CD4-positive, alpha-beta T cell (primary cell): Measurements from ENCODE around the gene FN1. TPM values are rescaled to one million over a fixed set of nuclear protein-coding genes. Genes with fewer than 3 reads are reported as not detected.

ENCODE experiments used
- ATAC-seq: fragments of 200-7000 bp; cut with Tn5 transposase; one replicate; pipeline ENCODE4 v1.10.0; 2022; ENCODE audit warnings: mild to moderate bottlenecking; ENCODE audit not compliant: poor library complexity
- CTCF ChIA-PET: fragments of 350-600 bp; sonication (Branson Sonifier 250); formaldehyde crosslinking; loops from one replicate; lab custom pipeline; 2021; ENCODE audit warnings: antibody characterized with exemption, inconsistent platforms; lab: Charles Lee
- POLR2A ChIA-PET: fragments of 350-600 bp; sonication (Branson Sonifier 250); formaldehyde crosslinking; loops from one replicate; lab custom pipeline; 2021; ENCODE audit warnings: antibody characterized with exemption, inconsistent platforms; lab: Charles Lee
- DNase-seq, 14 experiments: peaks; one replicate each; pipeline ENCODE4 v3.0.0-alpha.2; 2013 to 2020; ENCODE audit warnings: mixed read lengths in 2 of 14
- H3K27ac ChIP-seq, 2 donors: one replicate each; pipeline versions ENCODE4 v1.5.1 to v1.7.0; 2013; ENCODE audit warnings: low read length in 2 of 2, low read depth in 1 of 2, mild to moderate bottlenecking in 1 of 2
- H3K27me3 ChIP-seq, 2 experiments: 1 replicate in 1 of 2; 2 replicates in 1 of 2; pipeline versions ENCODE4 v1.6.1 to v1.7.0; 2013; ENCODE audit warnings: low read length in 2 of 2, control low read depth in 1 of 2, mild to moderate bottlenecking in 1 of 2, moderate library complexity in 1 of 2; ENCODE audit not compliant: insufficient read depth in 2 of 2, control insufficient read depth in 1 of 2
- H3K36me3 ChIP-seq: one replicate; pipeline ENCODE4 v1.6.1; 2013; ENCODE audit warnings: low read length, control low read depth; ENCODE audit not compliant: insufficient read depth
- H3K4me1 ChIP-seq: one replicate; pipeline ENCODE4 v1.6.1; 2013; ENCODE audit warnings: low read length, control low read depth; ENCODE audit not compliant: insufficient read depth
- H3K4me3 ChIP-seq: one replicate; pipeline ENCODE4 v1.5.1; 2013; ENCODE audit warnings: mild to moderate bottlenecking, low read length, moderate library complexity
- H3K9me3 ChIP-seq, 2 experiments: 1 replicate in 1 of 2; 2 replicates in 1 of 2; pipeline versions ENCODE4 v1.6.1 to v1.7.0; 2013; ENCODE audit warnings: low read length in 2 of 2, mild to moderate bottlenecking in 2 of 2, control low read depth in 1 of 2, moderate library complexity in 1 of 2; ENCODE audit not compliant: control insufficient read depth in 1 of 2, insufficient read depth in 1 of 2
- H3K27ac Mint-ChIP-seq: one replicate; pipeline ENCODE4 v1.8.0; 2020; ENCODE audit warnings: mixed read lengths
- H3K27me3 Mint-ChIP-seq: one replicate; pipeline ENCODE4 v1.8.0; 2021; ENCODE audit warnings: mixed read lengths
- H3K36me3 Mint-ChIP-seq: one replicate; pipeline ENCODE4 v1.8.0; 2021; ENCODE audit warnings: low read depth, mixed read lengths
- H3K4me1 Mint-ChIP-seq: one replicate; pipeline ENCODE4 v1.8.0; 2021; ENCODE audit warnings: low read depth, mixed read lengths
- H3K4me3 Mint-ChIP-seq: one replicate; pipeline ENCODE4 v1.8.0; 2020; ENCODE audit warnings: mild to moderate bottlenecking, mixed read lengths
- H3K9me3 Mint-ChIP-seq: one replicate; pipeline ENCODE4 v1.8.0; 2020; ENCODE audit warnings: mixed read lengths
- CTCF ChIP-seq: fragments of 200-600 bp; IDR thresholded peaks from one replicate; pipeline ENCODE4 v1.8.0; 2022; ENCODE audit warnings: antibody characterized with exemption, mild to moderate bottlenecking
- intact Hi-C, 2 experiments: fragments of 100-400 bp; cut with DNase I in 1 of 2; cut with micrococcal nuclease in 1 of 2; formaldehyde crosslinking; loops; one replicate each; pipeline versions ENCODE4 v1.15.1 to v1.9.0; 2023 to 2025; cut with DNase I, micrococcal nuclease
- total RNA-seq, 174 experiments: library from RNA in 2 of 174; stranded (reverse) in 2 of 174; gene quantifications; one replicate each; pipeline ENCODE4 v1.2.3 and lab custom pipeline; 2021 to 2026

Gene FN1
- total RNA-seq, 2 experiments from 2014 or later = 0.41 to 0.61 TPM

- peaks cover 47% of the 10 kb centered on the region for H3K4me1 Mint-ChIP-seq
- H3K4me3 Mint-ChIP-seq = peak overlapping the region; percentile 27
- DNase-seq = no peak
Observed at GRCh38 chr2:215315301-215315700, 120.6 kb downstream of the FN1 start.

DNA sequence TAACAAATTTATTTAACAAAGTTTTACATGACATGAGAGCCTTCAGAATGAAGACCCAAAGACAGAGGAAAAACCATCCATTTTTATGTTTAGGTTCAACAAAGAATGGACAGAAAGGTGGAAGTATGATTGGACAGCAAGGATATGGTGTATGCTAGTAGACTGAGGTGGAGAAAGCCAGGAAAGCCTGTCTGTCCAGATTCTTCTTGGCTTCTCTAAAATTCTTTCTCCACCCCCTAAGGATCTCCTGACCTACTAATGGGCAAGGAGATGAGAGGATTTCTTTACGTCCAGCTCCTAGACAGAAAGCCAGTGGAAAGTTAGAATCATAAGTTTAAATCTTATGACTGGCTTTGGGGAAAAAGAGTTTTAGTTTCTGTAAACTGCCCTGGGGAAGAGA, 121.0 kb downstream of the FN1 start:
- peaks cover 31% of the 10 kb centered on the region for H3K36me3 ChIP-seq
- no peaks in the 10 kb centered on the region for H3K27me3 Mint-ChIP-seq
- no peak overlapping the region for H3K4me3 ChIP-seq
- H3K27ac Mint-ChIP-seq = peak overlapping the region; percentile 62
- no peak for DNase-seq
- H3K9me3 ChIP-seq = no peaks in the 10 kb centered on the region
- H3K27ac ChIP-seq = no peak overlapping the region
- no peaks in the 10 kb centered on the region for H3K27me3 ChIP-seq
- H3K4me1 ChIP-seq = peaks cover 26% of the 10 kb centered on the region
- intact Hi-C loops = loop anchor here in 1 of 2 experiments (5.0 kb wide), 3 partner anchors 697 to 1182 kb away; partner anchors contain the start of genes MREG, RPL37A and SMARCAL1
- TF ChIP-seq CTCF = no peak
- ATAC-seq = no peak
- ChIA-PET CTCF (no interaction called here), POLR2A (no interaction called here)
- peaks cover 70% of the 10 kb centered on the region for H3K36me3 Mint-ChIP-seq
- H3K4me1 Mint-ChIP-seq = peaks cover 44% of the 10 kb centered on the region
- peak overlapping the region; percentile 27 for H3K4me3 Mint-ChIP-seq
- H3K9me3 Mint-ChIP-seq = no peaks in the 10 kb centered on the region

More at GRCh38 chr2:215315301-215315700, 120.6 kb downstream of the FN1 start:
- Mint-ChIP-seq H3K36me3 (peaks cover 74% of the 10 kb centered on the region), H3K27ac (peak overlapping the region; percentile 62), H3K27me3 (no peaks in the 10 kb centered on the region), H3K9me3 (no peaks in the 10 kb centered on the region)
- POLR2A ChIA-PET = no interaction called here
- no peak overlapping the region for H3K4me3 ChIP-seq
- no peak overlapping the region for H3K27ac ChIP-seq
- CTCF ChIA-PET = no interaction called here
- H3K27me3 ChIP-seq = no peaks in the 10 kb centered on the region
- no peak for TF ChIP-seq CTCF
- peaks cover 34% of the 10 kb centered on the region for H3K36me3 ChIP-seq
- H3K4me1 ChIP-seq = peaks cover 26% of the 10 kb centered on the region
- intact Hi-C loops = loop anchor here in 1 of 2 experiments (5.0 kb wide), 1 partner anchor 697 kb away; the partner anchor contains the start of gene MREG
- no peaks in the 10 kb centered on the region for H3K9me3 ChIP-seq
- no peak for ATAC-seq

DNA sequence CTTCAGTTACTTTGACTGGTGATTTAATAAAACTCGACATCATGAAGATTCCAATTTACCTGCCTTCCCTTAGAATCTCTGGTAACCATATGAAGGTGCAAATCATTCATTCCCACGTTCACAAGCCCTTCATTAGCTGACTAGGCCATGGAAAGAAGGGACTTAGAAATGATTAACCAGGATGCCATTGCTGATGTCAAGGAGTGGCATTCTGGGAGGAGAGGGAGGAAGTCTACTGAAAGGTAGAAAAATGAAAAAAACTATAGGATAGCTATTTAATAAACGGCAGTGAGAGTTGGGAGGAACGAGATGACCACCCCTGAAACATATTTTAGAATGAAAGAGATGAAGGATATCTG, 122.6 kb downstream of the FN1 start:
- intact Hi-C loops = loop anchor here in 1 of 2 experiments (2.0 to 5.0 kb wide), 3 partner anchors 502 to 1184 kb away; partner anchors contain the start of genes RPL37A and SMARCAL1
- Mint-ChIP-seq H3K9me3 (no peaks in the 10 kb centered on the region), H3K36me3 (peaks cover 53% of the 10 kb centered on the region), H3K4me1 (peaks cover 41% of the 10 kb centered on the region), H3K27ac (peak overlapping the region; percentile 92), H3K4me3 (peak overlapping the region; percentile 96), H3K27me3 (no peaks in the 10 kb centered on the region)
- ChIA-PET CTCF (no interaction called here), POLR2A (interaction anchor here (1.4 to 1.9 kb wide), 2 partner anchors 12 to 19 kb away, joined by 4 to 9 read pairs; no protein-coding TSS in a partner anchor)
- no peaks in the 10 kb centered on the region for H3K27me3 ChIP-seq
- no peak overlapping the region for H3K27ac ChIP-seq
- no peaks in the 10 kb centered on the region for H3K9me3 ChIP-seq
- no peak for DNase-seq
- peaks cover 26% of the 10 kb centered on the region for H3K4me1 ChIP-seq
- peaks cover 17% of the 10 kb centered on the region for H3K36me3 ChIP-seq
- peak overlapping the region; percentile 76 for H3K4me3 ChIP-seq
- no peak for TF ChIP-seq CTCF
- no peak for ATAC-seq
